GM18868 (cell line): ENCODE data around the gene DACT2.
"Not testable (repeated sequence)": the region's sequence is repeated elsewhere in the genome, so short reads cannot be mapped to it uniquely, and the experiment has no call there.

Experiments used
- ATAC-seq: cut with Tn5 transposase; IDR thresholded peaks from one replicate; pipeline ENCODE4 v1.9.1; 2021; ENCODE audit warnings: mild to moderate bottlenecking, moderate library complexity; ENCODE audit not compliant: unreplicated experiment

Gene DACT2

DNA sequence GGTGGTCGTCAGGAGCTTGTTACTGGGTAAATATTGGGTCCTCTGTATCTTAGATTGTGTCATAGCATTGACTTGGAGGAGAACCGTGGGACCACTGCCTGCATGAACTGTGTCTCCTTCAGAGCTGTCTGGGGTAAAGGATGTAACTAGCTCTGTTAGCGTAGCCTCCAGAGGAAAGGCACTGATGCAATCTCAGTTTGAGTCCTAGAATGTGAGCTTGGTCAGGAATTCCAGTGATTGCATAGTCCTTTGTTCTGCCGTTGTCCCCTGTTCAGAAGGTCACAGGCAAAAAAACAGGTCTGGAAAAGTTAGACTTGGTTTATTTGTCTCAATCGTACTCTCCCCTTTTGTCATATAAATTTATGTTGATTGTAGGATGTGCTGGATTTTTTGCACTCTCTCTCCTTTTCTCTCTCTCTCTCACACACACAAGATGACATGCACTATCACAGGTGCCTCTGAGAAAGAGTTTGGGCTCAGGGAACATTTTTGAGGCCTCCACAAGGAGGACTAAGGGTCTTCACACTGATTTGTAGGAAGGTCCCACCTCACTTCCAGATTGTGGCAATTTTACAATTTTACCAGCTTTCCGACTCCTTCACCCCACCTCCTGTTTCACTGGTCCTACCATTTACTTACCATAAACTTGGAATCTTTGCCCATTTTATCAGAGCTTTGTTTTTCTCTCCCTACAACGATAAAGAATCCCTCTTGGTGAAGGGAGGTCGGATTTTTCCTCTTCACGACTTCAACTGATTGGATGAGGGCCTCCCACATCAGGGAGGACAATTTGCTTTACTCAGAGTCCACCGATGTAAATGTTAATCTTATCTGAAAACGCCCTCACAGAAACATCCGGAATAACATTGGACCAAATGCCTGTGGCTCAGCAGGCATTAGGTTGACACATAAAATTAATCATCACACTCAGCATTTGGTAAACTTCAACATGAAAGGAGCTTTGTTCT is 7.0 kb upstream of the DACT2 start:
- no peak for ATAC-seq

DNA sequence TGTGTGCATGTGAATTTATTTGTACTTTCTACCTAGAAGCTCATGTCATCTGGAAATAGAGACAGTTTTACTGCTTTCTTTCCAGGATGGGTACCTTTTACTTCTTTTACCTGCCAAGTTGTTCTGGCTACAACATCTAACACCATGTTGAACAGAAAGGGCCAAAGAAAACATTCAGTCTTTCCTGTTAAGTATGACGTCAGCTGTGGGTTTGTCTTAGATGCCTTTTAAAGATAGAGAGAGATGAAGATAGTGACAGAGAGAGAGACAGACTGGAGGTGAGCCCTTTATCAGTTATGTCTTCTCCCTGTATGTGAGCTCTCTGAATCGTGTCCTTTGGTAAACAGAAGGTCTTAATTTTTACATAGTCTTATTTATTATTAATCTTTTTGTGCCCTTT is 3.4 kb upstream of the DACT2 start:
- no peak for ATAC-seq

DNA sequence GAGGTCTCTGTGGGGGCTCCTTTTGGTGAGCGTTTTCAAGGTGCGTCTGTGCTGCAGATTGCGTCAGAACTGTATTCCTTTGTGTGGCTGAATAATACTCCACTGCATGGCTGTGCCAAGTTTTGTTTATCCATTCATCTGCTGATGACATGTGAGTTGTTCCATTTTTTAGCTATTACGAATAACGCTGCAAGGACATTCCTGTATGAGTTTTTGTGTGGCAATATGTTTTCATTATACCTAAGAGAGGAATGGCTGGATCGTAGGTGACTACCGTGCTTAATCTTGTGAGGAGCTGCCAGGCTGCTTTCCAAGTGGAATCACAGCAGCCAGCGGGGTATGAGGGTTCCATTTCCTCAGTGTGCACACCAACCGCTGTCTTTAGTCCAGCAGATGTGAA is 1.1 kb upstream of the DACT2 start:
- ATAC-seq = no peak

DNA sequence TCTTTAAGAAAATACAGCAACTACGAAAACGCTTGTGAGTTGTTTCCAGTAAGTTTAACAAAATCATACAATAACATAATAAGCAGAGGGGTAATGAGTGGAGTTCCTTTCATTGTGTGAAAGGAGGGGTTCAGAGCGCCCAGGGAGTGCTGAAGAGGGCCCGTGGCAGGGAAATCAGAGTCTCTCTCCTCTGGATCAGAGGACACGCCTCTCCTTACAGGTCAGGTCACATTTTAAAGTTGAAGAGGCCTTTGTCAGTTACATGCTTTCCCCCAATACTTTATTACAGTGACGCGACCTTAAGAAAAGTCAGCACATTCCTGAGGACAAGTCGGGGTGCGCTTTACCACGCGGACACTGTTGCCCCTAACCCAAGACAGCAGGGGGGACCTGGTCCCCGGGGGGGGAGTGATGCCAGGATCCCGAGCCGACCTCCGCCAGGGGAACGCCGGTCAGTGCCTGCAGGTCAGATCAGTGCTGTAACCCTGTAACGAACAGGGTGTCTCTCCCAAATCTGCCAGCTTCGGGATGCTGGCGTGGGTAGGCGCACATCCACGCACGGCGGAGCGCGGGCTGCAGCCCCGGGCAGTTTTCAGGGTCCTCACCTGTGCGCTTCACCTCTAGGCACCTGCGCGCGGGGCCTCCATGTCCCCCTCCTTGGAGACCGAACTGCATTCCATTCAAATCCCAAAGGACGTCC is 848 bp downstream of the DACT2 start:
- ATAC-seq = no peak

DNA sequence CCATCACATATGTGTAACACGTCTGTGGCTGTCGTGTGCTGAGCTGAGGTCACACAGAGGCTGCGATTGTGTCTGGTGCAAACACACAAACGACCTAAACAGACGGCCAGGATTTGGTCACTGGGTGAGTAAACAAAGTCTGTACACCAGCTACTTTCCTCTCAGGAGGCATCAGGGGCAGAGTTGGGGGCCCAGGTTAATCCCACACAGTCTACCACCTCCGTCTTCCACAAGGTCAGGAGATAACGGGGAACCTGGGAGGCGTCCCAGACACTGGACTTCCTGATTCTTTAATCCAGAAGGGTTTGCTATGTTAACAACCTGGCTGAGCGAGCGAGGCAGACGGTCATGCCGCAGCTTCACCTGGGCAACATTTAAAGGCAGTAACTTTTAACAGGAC is 1.5 kb downstream of the DACT2 start:
- ATAC-seq = no peak

DNA sequence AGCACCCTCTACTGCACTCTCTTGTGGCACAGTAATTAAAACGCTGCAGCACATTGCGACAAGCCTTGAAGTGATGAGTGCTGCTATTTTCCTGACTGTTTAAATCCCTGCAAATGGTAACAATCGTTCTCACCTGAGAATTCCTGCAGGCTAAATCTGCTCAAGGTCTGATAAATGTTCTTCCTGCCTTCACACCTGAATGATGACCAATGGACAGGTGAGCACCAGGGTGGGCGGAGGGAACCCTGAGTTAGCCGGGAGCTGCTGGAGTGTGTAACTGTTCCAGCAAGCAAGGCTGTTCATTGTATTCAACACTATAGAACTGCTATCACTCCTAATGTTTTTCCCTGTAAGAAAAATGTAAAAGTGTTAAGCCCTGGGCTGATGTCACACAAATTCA is 4.0 kb downstream of the DACT2 start:
- no peak for ATAC-seq

DNA sequence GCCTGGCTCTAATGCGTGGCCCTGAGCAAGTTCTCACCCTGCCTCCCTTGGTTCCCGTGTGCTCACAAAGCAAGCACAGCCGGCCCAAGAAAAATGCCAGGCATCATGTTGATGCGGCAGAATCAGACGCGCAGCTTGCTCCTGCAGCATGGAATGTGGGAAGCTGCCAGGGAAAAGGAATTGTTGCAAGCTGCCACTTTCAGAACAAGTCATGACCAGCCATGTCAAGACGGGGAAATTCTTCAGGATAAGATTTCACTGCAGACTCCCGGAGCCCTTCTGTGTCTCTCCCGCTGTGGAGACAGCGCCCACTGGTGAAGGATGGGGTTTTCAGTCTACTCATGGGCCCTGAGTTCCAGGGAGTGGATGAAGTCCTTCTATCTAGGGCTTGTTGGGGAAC is 4.6 kb downstream of the DACT2 start:
- ATAC-seq = no peak

DNA sequence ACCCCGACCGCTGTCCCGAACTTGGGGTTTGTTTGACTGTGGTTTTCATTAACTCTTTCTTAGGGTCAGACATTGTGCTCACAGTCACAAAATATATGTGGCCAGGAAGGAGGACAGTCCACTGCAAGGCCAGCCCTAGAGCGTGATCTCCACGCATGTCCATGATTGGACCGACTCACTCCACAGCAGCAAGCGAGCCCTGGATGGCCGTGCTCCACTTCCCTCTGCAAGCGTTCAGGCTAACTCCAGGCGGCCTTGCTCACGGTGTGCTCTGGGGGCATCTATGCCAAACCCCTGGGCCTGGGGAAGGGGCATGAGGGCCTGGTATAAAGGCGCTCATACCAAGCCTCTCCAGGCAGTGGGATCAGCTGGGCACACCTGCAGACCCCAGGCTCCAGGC is 5.6 kb downstream of the DACT2 start:
- ATAC-seq = no peak

DNA sequence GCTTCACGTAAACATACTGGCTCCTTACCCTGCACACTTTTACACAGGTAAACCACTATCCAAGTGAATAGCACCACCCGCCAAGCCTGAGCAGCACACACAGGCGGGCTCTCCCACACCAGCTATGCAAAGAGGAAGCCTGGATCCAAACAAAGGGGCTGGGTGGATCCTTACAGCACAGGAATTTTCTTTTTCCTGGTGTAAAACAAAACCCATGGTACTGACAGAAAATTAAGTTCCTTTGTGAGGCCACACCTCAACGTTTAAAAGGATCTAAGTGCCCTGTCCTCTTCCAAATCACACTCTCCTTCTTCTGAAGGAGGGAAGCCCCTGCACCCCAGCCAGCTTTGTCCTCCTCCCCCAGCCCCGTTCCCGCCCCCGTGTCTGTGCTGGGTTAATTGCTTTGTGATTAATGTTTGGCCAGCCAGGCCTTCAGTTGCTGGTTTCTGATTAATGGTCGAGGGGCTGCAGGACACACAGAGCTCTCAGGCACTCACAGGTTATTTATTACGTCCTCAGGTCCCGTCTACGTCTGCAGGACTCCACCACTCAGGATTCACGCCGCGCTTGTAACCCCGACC is 6.1 kb downstream of the DACT2 start:
- ATAC-seq = no peak

DNA sequence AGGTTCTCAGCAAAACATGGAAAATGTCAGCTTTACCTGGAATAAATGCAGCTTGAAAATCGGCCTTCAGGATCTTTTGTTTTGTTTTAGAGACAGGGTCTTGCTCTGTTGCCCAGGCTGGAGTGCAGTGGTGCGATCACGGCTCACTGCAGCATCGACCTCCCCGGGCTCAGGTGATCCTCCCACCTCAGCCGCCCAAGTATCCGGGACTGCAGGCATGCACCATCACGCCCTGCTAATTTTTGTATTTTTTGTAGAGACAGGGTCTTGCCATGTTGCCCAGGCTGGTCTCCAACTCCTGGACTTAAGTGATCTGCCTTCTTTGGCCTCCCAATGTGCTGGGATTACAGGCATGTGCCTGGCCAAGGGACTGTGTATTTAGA is 7.5 kb downstream of the DACT2 start:
- ATAC-seq = not testable (repeated sequence)

DNA sequence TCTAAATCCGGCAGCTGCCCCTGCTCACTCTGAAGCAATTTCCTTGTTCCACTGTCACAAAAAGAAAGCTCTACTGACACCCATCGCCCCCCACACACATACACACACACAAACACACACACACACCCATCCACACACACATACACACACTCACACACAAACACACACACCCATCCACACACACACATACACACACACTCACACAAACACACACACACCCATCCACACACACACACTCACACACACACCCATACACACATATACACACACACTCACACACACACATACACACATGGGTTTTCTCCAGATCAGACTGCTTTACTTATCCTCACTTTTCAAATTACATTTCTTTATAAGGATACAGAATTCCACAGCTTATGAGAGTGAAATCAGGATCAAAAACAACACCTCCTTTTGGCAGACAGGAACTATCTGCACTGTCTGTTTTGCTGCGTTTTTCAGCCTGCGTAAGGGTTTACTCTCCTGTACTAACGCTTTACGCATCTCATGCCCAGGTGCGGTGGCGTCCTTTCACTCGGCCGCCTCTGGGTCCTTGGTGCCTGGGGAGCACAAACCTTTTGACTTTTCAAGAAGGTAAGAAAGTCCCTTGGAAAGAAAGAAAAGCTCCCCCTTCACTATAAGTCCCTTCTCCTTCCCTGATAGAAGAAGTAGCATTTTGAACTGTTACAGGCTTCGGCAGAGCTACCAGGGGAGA is 8.0 kb downstream of the DACT2 start:
- no peak for ATAC-seq

DNA sequence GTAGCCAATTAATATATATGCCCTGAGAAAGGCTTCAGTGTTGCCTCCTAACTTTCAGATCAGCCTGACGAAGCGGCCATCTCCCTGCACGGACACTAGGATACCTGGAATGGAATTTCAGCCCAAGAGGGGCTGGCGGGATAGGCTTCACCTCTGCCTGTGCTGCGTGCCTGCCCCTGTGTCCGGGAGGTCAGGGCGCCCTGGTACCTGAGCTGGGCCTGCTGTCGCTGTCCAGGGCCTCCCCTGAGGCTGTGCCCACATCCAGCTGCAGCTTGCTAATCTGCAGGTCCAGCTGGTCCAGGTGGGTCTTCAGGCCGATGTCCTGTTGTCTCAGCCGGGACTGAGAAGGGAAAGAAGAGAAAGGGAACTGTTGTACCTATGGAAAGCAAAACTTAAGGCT is 8.6 kb downstream of the DACT2 start:
- ATAC-seq = no peak

DNA sequence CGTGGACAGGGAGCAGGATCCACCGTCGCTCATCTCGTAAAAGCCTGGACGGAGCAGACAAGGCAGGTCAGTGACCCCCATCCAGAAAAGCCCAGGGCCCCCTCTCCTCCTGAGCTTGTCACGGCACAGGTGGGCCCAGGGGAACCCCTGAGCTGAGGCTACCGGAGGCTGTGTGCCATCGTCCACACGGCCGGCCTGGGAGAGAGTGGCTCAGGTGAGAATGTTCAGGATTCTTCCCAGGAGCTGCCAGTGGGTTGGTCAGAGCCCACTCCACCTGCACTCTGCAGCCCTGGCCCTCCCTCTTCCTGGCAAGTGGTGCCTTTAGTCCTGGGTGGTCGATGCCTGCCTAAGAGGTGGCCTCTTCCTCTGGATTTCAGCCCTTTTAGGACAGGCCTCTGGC is 9.2 kb downstream of the DACT2 start:
- no peak for ATAC-seq

DNA sequence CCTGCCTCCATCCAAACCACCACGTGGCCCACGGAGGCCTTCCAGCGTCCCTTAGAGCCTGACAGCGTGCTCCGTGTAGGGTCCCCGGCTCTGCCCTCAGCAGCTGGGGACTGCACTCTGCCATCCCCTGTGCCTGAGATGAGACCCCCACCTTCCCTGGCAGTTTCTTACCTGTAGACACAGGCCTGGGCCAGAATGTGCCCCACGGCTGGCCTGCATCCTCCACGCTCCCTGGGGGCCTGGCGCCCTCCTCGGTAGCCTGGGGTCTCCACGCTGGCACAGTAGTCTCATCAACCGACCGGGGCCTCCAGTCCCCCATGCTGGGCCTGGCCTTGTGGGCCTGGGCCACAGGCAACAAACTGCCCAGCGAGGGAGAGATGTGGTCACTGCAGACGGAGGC is 9.6 kb downstream of the DACT2 start:
- no peak for ATAC-seq

DNA sequence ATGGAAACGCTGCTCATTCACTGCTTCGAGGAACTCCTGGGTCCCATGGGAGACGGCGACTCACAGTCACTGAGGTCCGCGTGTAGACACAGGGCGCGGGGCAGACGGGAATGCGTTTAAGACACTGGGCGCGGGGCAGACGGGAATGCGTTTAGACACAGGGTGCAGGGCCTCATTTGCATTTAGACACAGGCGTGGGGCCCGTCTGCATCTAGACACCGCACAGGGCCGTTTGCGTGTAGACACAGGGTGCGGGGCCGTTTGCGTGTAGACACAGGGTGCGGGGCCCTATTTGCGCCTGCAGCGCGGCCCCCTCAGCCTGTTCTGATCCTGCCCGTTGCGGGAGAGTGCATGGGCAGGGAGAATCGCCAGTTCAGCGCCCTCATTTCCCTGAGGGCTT is 10.4 kb downstream of the DACT2 start:
- ATAC-seq = no peak

DNA sequence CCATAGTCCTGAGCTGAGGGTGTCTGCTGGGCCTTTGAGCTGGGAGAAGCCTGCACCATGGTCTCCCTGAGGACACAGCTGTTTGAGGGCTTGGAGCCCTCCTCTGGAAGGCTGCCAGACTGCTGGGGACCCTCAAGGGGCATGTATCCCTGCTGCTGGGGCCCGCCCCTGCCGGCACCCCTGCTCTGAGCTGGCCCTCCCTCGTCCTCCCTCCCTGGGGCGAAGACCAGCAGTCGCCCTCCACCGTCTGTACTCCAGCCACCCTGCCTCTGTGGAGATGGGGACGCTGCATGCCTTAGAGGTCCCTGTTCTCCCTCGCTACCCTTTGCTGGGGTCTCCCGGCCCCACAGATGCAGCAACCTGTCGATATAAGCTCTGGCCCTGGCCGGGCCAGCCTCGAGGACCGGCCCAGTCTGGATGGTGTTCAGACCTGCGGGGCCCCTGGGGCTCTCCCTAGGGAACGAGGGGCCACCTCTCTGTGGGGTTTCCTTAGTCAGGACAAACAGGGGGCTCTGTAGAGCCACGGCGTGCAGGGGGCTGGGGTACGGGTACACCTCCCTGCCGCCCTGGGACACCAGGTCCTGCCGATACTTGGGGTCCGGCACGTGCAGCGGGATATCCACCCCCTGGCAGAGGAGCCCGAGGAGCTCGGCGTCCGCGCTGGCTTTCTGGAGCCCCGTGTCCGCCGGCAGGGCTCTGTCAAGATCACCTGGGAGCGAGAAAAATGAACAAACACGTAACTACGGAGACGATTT is 11.0 kb downstream of the DACT2 start:
- ATAC-seq = no peak

DNA sequence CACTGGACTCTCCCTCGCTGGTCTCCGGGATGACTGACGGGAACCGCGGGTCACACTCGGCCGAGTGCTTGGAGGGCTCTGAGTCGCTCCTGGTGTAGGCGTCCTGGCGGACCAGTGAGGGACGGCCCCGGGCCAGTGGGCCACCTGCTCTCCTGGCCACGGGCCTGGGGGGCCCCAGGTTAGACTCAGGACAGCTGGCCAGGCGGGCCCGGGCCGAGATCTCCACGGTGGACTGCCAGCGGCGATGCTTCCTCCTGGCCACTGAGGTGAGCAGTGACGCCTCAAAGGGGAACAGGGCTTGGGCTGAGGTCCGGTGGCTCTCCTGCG is 11.9 kb downstream of the DACT2 start:
- ATAC-seq = no peak

DNA sequence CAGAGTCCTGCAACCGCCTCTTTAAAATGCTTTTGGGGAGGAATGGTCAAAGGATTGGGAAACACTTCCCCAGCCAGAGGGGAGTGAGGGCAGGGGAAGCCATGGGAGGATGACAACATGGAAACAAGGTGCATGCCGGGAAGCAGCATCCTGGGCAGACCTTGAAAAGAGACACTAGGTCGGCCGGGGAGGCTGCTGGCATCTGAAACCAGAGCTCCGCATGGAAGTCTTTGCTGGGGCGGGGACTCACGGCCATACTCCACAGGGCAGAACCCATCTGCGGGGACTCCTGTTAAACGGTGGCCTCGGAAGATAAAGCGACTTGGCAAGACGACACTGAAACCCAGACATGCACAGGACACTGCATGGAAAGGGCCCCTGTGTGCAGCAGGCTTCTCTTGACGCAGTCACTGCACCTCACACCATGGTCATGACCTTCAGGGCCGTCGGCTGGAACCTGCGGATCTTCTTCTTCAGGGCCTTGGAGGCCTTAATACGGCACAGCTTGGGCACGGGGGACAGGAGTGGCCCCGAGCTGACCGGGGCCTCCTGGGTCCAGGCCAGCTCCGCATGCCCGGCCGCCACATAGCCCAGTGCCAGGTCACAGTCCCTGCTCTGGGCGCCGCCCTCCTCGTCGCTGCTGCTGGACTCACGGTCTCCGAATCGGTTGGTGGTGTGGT is 12.4 kb downstream of the DACT2 start:
- ATAC-seq = no peak

DNA sequence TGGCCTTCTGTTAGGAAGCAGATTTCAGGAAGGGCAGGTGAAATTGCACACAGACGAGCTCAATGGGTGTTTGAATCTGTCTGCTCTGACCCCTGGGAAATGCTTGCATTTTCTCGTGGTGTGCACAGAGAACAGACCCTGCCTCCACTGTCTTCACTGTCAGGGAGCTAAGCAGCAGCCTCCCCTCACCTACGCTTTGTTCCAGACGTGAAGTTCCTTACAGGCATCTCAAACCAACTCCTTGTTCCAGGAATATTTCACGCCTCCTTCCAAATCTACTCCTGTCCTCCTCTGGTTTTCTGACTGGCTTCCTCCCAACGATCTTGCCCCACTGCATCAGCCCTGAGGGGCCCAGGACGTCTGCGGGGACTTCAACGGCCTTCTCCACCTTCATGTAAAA is 13.7 kb downstream of the DACT2 start:
- ATAC-seq = no peak

DNA sequence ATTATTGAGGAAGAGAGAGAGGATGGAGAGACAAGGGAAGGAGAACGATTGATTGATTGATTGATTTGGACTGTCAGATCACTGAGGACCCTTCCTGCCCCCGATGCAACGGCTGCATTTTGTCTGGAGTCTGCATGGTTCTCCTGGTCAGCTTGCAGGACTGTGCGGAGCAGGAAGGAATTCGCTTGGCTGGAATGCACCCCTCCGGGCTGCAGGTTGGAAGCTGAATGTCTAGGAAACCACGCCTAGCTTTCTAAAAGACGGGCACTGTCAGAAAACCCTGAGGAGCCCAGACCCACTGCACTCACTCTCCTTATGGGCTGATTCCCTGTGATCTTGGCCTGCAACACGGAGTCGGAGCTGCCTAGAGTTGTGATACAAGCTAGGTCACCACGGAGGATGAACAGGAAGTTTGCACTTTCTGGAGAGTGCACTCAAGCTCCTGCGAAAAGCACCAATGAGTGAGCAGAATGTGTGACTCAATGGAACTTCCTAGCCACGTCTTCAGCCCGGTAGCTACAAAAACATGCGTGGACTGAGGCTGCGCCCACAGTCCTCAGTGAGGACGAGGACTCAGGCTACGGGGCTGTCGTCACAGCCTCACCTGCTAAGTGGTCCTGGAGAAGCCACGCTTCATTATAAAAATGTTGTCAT is 14.4 kb downstream of the DACT2 start:
- ATAC-seq = no peak
